Activated CD8-positive, alpha-beta T cell treated with anti-CD3 and anti-CD28 coated beads, Interleukin-2, amount 10 ng/mL, durations not matched to agents 7 days and 5 days (primary cell): ENCODE measurements around the gene EPHB1. TPM values are rescaled to one million over a fixed set of nuclear protein-coding genes. Genes with fewer than 3 reads are reported as not detected.

Source experiments
- ATAC-seq: fragments of 150-1000 bp; cut with Tn5 transposase; one replicate; pipeline ENCODE4 v1.10.0; 2021; ENCODE audit warnings: moderate library complexity
- CTCF ChIA-PET: fragments of 350-600 bp; sonication (Branson Sonifier 250); formaldehyde crosslinking; loops from one replicate; lab custom pipeline; 2021; ENCODE audit warnings: antibody characterized with exemption; lab: Charles Lee
- POLR2A ChIA-PET: fragments of 350-600 bp; sonication (Branson Sonifier 250); formaldehyde crosslinking; loops from one replicate; lab custom pipeline; 2021; ENCODE audit warnings: antibody characterized with exemption; lab: Charles Lee
- DNase-seq: peaks from one replicate; pipeline ENCODE4 v3.0.0-alpha.2; 2020
- H3K27ac Mint-ChIP-seq: one replicate; pipeline ENCODE4 v1.8.0; 2021; ENCODE audit warnings: mild to moderate bottlenecking, mixed read lengths
- H3K27me3 Mint-ChIP-seq: one replicate; pipeline ENCODE4 v1.8.0; 2021; ENCODE audit warnings: low read depth, mixed read lengths
- H3K36me3 Mint-ChIP-seq: one replicate; pipeline ENCODE4 v1.8.0; 2021; ENCODE audit warnings: low read depth, mixed read lengths
- H3K4me1 Mint-ChIP-seq: one replicate; pipeline ENCODE4 v1.8.0; 2021; ENCODE audit warnings: low read depth, mixed read lengths
- H3K4me3 Mint-ChIP-seq: one replicate; pipeline ENCODE4 v1.8.0; 2021; ENCODE audit warnings: mild to moderate bottlenecking, mixed read lengths
- H3K9me3 Mint-ChIP-seq: one replicate; pipeline ENCODE4 v1.8.0; 2022; ENCODE audit warnings: mixed read lengths; ENCODE audit not compliant: insufficient read depth
- total RNA-seq, 2 experiments: library from RNA; stranded (reverse); gene quantifications; one replicate each; pipeline ENCODE4 v1.2.3, GENCODE V29; 2021

EPHB1 gene
- total RNA-seq, 2 experiments from 2014 or later = 1.1 to 1.4 TPM

GRCh38 chr3:134790065-134790464, 5.0 kb upstream of the EPHB1 start:
- ATAC-seq (no peak), DNase-seq (no peak)
- Mint-ChIP-seq H3K27ac (no peak overlapping the region), H3K36me3 (no peaks in the 10 kb centered on the region), H3K4me3 (no peak overlapping the region), H3K27me3 (peaks cover 42% of the 10 kb centered on the region), H3K9me3 (no peaks in the 10 kb centered on the region), H3K4me1 (peaks cover 3% of the 10 kb centered on the region)
- ChIA-PET POLR2A (no interaction called here), CTCF (no interaction called here)

DNA sequence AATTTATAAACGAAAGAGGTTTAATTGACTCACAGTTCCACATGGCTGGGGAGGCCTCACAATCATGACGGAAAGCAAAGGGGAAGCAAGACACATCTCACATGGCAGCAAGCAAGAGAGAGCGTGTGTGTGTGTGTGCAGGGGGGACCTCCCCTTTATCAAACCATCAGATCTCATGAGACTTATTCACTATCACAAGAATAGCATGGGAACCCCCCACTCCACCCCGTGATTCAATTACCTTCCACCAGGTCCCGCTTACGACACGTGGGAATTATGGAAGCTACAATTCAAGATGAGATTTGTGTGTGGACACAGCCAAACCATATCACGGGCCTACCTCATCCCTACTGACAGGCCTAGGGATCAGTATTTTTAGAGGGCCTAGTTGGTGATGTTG, 3.1 kb upstream of the EPHB1 start:
- H3K4me1 Mint-ChIP-seq = peaks cover 10% of the 10 kb centered on the region
- H3K36me3 Mint-ChIP-seq = no peaks in the 10 kb centered on the region
- H3K27ac Mint-ChIP-seq = no peak overlapping the region
- peaks cover 41% of the 10 kb centered on the region for H3K27me3 Mint-ChIP-seq
- H3K4me3 Mint-ChIP-seq = no peak overlapping the region
- CTCF ChIA-PET = interaction anchor here (1.4 to 1.9 kb wide), 2 partner anchors 12 to 711 kb away, joined by 3 to 6 read pairs; no protein-coding TSS in a partner anchor
- no peak for DNase-seq
- POLR2A ChIA-PET = no interaction called here
- no peak for ATAC-seq
- H3K9me3 Mint-ChIP-seq = no peaks in the 10 kb centered on the region

- H3K27me3 Mint-ChIP-seq = peaks cover 41% of the 10 kb centered on the region
- H3K4me3 Mint-ChIP-seq = no peak overlapping the region
Observed at GRCh38 chr3:134792700-134793099, 2.4 kb upstream of the EPHB1 start.

GRCh38 chr3:134793562-134793961, 1.5 kb upstream of the EPHB1 start:
- CTCF ChIA-PET = interaction anchor here (1.2 to 2.3 kb wide), 2 partner anchors 45 to 711 kb away, joined by 7 read pairs; no protein-coding TSS in a partner anchor
- ATAC-seq = no peak
- peaks cover 46% of the 10 kb centered on the region for H3K27me3 Mint-ChIP-seq

More at GRCh38 chr3:134792700-134793099, 2.4 kb upstream of the EPHB1 start:
- ATAC-seq (no peak), DNase-seq (no peak)
- no peaks in the 10 kb centered on the region for H3K36me3 Mint-ChIP-seq
- ChIA-PET POLR2A (no interaction called here), CTCF (interaction anchor here (1.4 to 1.9 kb wide), 2 partner anchors 13 to 711 kb away, joined by 3 to 6 read pairs; no protein-coding TSS in a partner anchor)
- no peaks in the 10 kb centered on the region for H3K9me3 Mint-ChIP-seq
- no peak overlapping the region for H3K27ac Mint-ChIP-seq
- peaks cover 17% of the 10 kb centered on the region for H3K4me1 Mint-ChIP-seq

DNA sequence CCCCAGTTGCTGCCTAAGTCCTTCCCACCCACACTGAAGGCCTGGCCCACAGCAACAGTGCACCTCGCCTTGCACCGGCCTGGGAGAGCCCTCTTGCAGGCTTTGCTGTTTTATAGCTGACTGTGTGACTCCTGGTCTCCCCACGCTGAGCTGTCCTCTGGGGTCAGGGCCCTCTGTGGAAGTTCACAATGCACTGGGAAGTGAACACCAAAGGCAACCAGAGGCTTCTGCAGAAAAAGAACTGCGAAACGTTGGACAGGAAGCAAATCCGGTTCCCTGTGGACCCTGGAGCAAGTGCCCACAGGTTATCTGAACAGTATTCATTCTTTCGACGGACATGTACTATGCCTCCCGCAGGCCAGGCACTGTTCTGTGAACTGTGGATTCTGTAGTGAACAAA, 737 bp upstream of the EPHB1 start:
- no peak overlapping the region for H3K27ac Mint-ChIP-seq
- ATAC-seq = no peak
- H3K4me3 Mint-ChIP-seq = no peak overlapping the region
- peaks cover 51% of the 10 kb centered on the region for H3K27me3 Mint-ChIP-seq
- no peaks in the 10 kb centered on the region for H3K36me3 Mint-ChIP-seq
- DNase-seq = no peak
- peaks cover 20% of the 10 kb centered on the region for H3K4me1 Mint-ChIP-seq
- ChIA-PET POLR2A (no interaction called here), CTCF (interaction anchor here (0.5 to 2.3 kb wide), 17 partner anchors 9 to 1250 kb away, joined by 3 to 18 read pairs (median 4); no protein-coding TSS in a partner anchor)
- no peaks in the 10 kb centered on the region for H3K9me3 Mint-ChIP-seq

More at GRCh38 chr3:134793562-134793961, 1.5 kb upstream of the EPHB1 start:
- Mint-ChIP-seq H3K9me3 (no peaks in the 10 kb centered on the region), H3K27ac (no peak overlapping the region), H3K4me3 (no peak overlapping the region), H3K4me1 (peaks cover 20% of the 10 kb centered on the region), H3K36me3 (no peaks in the 10 kb centered on the region)
- DNase-seq = no peak
- POLR2A ChIA-PET = no interaction called here

DNA sequence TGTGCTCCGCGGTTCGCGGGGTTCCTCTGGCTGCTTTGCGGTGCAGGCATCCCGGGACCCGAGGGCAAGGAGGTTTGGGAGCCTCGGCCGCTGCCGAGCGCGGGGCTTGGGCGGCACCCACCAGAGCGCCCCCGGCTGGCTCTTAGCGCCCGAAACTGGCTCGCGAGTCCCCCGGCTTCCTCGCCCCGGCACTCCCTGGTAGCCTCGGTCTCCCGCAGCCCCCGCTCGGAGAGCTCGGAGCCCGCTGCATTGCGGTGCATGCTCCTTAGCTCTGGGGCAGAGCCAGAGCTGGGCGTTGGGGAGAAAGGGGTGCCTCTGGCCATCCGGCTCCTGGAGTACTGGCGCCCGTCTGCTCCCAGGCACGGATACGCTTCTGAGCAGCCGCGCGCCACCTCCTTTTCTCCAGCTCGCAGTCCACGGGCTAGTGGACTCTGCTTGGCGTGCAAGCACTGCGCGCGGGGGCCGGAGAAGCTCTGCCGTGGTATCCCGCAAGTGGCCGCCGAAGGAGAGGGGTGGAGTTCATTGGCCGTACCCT, 753 bp downstream of the EPHB1 start:
- DNase-seq = no peak
- Mint-ChIP-seq H3K27me3 (peaks cover 49% of the 10 kb centered on the region), H3K9me3 (no peaks in the 10 kb centered on the region), H3K27ac (no peak overlapping the region), H3K4me3 (peak overlapping the region; percentile 87), H3K4me1 (peaks cover 20% of the 10 kb centered on the region), H3K36me3 (no peaks in the 10 kb centered on the region)
- CTCF ChIA-PET = interaction anchor here (0.9 to 2.3 kb wide), 6 partner anchors 12 to 1246 kb away, joined by 3 to 18 read pairs (median 6); no protein-coding TSS in a partner anchor
- peak; percentile 5 for ATAC-seq
- POLR2A ChIA-PET = no interaction called here

GRCh38 chr3:134796281-134797056, 1.4 kb downstream of the EPHB1 start:
- Mint-ChIP-seq H3K27ac (no peak overlapping the region), H3K4me1 (peaks cover 24% of the 10 kb centered on the region), H3K4me3 (no peak overlapping the region), H3K9me3 (no peaks in the 10 kb centered on the region), H3K36me3 (no peaks in the 10 kb centered on the region), H3K27me3 (peaks cover 53% of the 10 kb centered on the region)
- ATAC-seq = no peak
- CTCF ChIA-PET = no interaction called here
- POLR2A ChIA-PET = no interaction called here
- DNase-seq = no peak

GRCh38 chr3:134797057-134797740, 2.1 kb downstream of the EPHB1 start:
- Mint-ChIP-seq H3K27ac (no peak overlapping the region), H3K9me3 (no peaks in the 10 kb centered on the region), H3K4me1 (peaks cover 30% of the 10 kb centered on the region), H3K36me3 (no peaks in the 10 kb centered on the region), H3K27me3 (peaks cover 53% of the 10 kb centered on the region), H3K4me3 (peak overlapping the region; percentile 18)
- ChIA-PET CTCF (no interaction called here), POLR2A (no interaction called here)
- ATAC-seq (no peak), DNase-seq (peak; percentile 35)

- peaks cover 53% of the 10 kb centered on the region for H3K27me3 Mint-ChIP-seq
- POLR2A ChIA-PET = no interaction called here
- DNase-seq = no peak
- peaks cover 37% of the 10 kb centered on the region for H3K4me1 Mint-ChIP-seq
- CTCF ChIA-PET = no interaction called here
- no peak for ATAC-seq
- no peaks in the 10 kb centered on the region for H3K36me3 Mint-ChIP-seq
- no peak overlapping the region for H3K4me3 Mint-ChIP-seq
- H3K9me3 Mint-ChIP-seq = no peaks in the 10 kb centered on the region
- no peak overlapping the region for H3K27ac Mint-ChIP-seq
Observed at GRCh38 chr3:134797741-134798451, 2.8 kb downstream of the EPHB1 start.

GRCh38 chr3:134798681-134799311, 3.7 kb downstream of the EPHB1 start:
- DNase-seq (no peak), ATAC-seq (no peak)
- Mint-ChIP-seq H3K9me3 (no peaks in the 10 kb centered on the region), H3K27ac (no peak overlapping the region), H3K36me3 (peaks cover 3% of the 10 kb centered on the region), H3K4me3 (no peak overlapping the region), H3K4me1 (peaks cover 46% of the 10 kb centered on the region), H3K27me3 (peaks cover 46% of the 10 kb centered on the region)
- ChIA-PET POLR2A (no interaction called here), CTCF (no interaction called here)

DNA sequence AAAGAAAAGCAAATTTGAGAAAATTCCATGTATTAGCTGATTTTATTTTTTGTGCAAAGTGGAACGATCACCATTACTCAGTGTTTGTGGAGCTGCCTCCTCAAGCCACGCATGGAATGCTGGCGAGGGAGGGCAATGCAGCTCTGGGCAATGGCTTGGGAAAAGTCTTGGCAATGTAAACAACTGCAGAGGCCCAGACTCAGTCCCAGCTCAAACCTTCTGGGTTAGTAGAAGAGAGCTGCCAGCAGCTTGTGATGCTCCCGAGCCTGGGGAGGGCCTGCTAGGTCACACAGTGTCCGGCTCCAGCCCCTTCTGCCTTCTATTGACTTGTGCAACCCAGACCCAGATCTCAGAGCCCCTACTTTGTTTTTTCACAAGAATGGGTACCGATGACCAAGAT, 4.3 kb downstream of the EPHB1 start:
- ChIA-PET POLR2A (interaction anchor here (0.6 kb wide), 1 partner anchor 312 kb away, joined by 3 read pairs; no protein-coding TSS in a partner anchor), CTCF (no interaction called here)

More for the DNA sequence above, 4.3 kb downstream of the EPHB1 start:
- ATAC-seq (no peak), DNase-seq (no peak)
- H3K9me3 Mint-ChIP-seq = no peaks in the 10 kb centered on the region
- no peak overlapping the region for H3K4me3 Mint-ChIP-seq
- H3K27ac Mint-ChIP-seq = no peak overlapping the region
- H3K27me3 Mint-ChIP-seq = peaks cover 43% of the 10 kb centered on the region
- H3K4me1 Mint-ChIP-seq = peaks cover 49% of the 10 kb centered on the region
- peaks cover 5% of the 10 kb centered on the region for H3K36me3 Mint-ChIP-seq
